ENCODE data around the gene DPH2. TPM values are rescaled to one million over a fixed set of nuclear protein-coding genes. Genes with fewer than 3 reads are reported as not detected.

DPH2 gene
- total RNA-seq, 6 experiments from 2014 or later = 8.9 to 27.5 (median 12.0) TPM

DNA sequence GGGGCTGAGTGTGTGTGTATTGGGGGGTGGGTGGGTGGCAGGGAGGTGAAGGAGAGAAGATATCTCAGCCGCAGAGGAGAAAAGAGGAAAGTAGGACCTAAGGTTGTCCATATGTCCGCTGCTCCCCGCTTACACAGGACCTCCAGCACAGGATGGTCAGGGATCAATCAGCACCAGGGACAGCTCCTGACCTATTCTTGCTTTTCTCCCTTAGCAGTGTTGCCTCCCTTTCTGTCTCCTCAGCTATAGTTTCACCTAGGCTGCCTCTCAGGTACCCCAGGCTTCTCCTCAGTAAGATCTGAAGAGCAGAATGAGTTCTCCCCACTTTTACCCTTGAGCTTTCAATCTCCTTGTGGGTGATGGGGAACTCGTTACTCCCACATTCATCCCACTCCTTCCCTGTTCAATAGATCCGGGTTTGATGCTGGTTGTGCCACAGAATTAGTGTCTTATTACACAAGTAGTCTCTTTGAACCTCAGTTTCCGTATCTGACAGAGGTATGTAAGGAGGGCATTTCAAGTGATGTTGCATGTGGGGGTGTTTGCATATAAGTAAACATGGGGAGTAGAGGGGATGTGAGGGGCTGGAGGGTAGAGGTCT lies 1.4 kb upstream of the DPH2 start:
- DNase-seq (no peak), ATAC-seq (no peak)
- TF ChIP-seq, protein P1, sequence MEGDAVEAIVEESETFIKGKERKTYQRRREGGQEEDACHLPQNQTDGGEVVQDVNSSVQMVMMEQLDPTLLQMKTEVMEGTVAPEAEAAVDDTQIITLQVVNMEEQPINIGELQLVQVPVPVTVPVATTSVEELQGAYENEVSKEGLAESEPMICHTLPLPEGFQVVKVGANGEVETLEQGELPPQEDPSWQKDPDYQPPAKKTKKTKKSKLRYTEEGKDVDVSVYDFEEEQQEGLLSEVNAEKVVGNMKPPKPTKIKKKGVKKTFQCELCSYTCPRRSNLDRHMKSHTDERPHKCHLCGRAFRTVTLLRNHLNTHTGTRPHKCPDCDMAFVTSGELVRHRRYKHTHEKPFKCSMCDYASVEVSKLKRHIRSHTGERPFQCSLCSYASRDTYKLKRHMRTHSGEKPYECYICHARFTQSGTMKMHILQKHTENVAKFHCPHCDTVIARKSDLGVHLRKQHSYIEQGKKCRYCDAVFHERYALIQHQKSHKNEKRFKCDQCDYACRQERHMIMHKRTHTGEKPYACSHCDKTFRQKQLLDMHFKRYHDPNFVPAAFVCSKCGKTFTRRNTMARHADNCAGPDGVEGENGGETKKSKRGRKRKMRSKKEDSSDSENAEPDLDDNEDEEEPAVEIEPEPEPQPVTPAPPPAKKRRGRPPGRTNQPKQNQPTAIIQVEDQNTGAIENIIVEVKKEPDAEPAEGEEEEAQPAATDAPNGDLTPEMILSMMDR (IDR thresholded peaks at IDR 0.05) = no peak
- no peak for TF ChIP-seq POLR2A (IDR thresholded peaks at IDR 0.05)
- H3K36me3 ChIP-seq = no peaks in the 10 kb centered on the region
- intact Hi-C loops (cut with DNase I) = no loop called here
- no peak overlapping the region for H3K27ac ChIP-seq
- 84% methylated on average over 4 of the region's 6 CpGs for WGBS (ENCODE audit: insufficient coverage, low coverage, low lambda C conversion rate, missing lambda C conversion rate)
- peaks cover 0 to 8% (median 3%) of the 10 kb centered on the region in 4 donors for H3K4me1 ChIP-seq
- H3K27me3 ChIP-seq = no peaks in the 10 kb centered on the region
- H3K4me3 ChIP-seq = no peak overlapping the region
- no peaks in the 10 kb centered on the region for H3K9me3 ChIP-seq

GRCh38 chr1:43969416-43969745 lies 429 bp upstream of the DPH2 start:
- DNase-seq = no peak
- Histone ChIP-seq H3K9me3 (no peaks in the 10 kb centered on the region), H3K27me3 (no peaks in the 10 kb centered on the region), H3K36me3 (no peaks in the 10 kb centered on the region), H3K4me3 (peak overlapping the region in 1 of 3 donors; percentile 98), H3K4me1 (peaks cover 0 to 8% (median 3%) of the 10 kb centered on the region in 4 donors), H3K27ac (no peak overlapping the region)
- TF ChIP-seq POLR2A (IDR thresholded peaks at IDR 0.05) = no peak
- TF ChIP-seq, protein P1 (IDR thresholded peaks at IDR 0.05) = no peak
- no peak for ATAC-seq
- intact Hi-C loops (cut with DNase I) = no loop called here
- WGBS (ENCODE audit: insufficient coverage, low coverage, low lambda C conversion rate, missing lambda C conversion rate) = 56% methylated on average over 7 of the region's 7 CpGs

GRCh38 chr1:43970502-43970901 lies 692 bp downstream of the DPH2 start:
- no peak for TF ChIP-seq POLR2A (IDR thresholded peaks at IDR 0.05)
- TF ChIP-seq, protein P1 (IDR thresholded peaks at IDR 0.05) = no peak
- Histone ChIP-seq H3K4me3 (peak overlapping the region; percentile 77 to 98 (median 86)), H3K36me3 (no peaks in the 10 kb centered on the region), H3K27ac (no peak overlapping the region), H3K27me3 (no peaks in the 10 kb centered on the region), H3K9me3 (no peaks in the 10 kb centered on the region), H3K4me1 (peaks cover 0 to 9% (median 3%) of the 10 kb centered on the region in 4 donors)
- intact Hi-C loops (cut with DNase I) = no loop called here
- DNase-seq (peak in 1 of 3 donors; percentile 50), ATAC-seq (no peak)
- WGBS (ENCODE audit: insufficient coverage, low coverage, low lambda C conversion rate, missing lambda C conversion rate) = 56% methylated on average over 4 of the region's 5 CpGs

GRCh38 chr1:43970911-43971310 lies 1.1 kb downstream of the DPH2 start:
- DNase-seq (peak in 1 of 3 donors; percentile 36), ATAC-seq (no peak)
- Histone ChIP-seq H3K36me3 (no peaks in the 10 kb centered on the region), H3K4me1 (peaks cover 0 to 13% (median 5%) of the 10 kb centered on the region in 4 donors), H3K9me3 (no peaks in the 10 kb centered on the region), H3K27me3 (no peaks in the 10 kb centered on the region), H3K4me3 (no peak overlapping the region), H3K27ac (no peak overlapping the region)
- WGBS (ENCODE audit: insufficient coverage, low coverage, low lambda C conversion rate, missing lambda C conversion rate) = 100% methylated on average over 2 of the region's 9 CpGs
- TF ChIP-seq, protein P1 (IDR thresholded peaks at IDR 0.05) = no peak
- TF ChIP-seq POLR2A (IDR thresholded peaks at IDR 0.05) = no peak
- intact Hi-C loops (cut with DNase I) = no loop called here

Data from right lobe of liver (tissue), 6 donors.